ENCODE measurements around the gene CNTN1.

DNA sequence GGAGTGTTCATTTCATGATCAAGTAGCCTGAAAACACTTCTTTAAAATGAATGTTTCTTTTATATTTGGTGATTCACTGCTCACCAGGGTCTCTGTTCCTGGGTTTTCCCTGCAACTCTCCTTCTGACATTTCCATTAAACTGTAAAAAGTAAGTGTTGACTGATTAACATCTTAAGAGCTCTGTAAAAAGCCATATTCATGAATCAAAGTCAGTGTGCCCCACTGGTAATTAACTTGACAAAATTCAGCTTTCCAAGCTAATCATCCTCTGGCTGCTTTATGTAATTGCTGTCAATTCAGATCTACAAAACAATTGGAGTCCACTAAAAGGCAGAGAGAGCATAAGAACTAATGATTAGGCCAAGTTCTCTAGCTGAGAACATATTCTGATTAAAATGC is 41.6 kb downstream of the CNTN1 start:
- TF ChIP-seq, protein P1, sequence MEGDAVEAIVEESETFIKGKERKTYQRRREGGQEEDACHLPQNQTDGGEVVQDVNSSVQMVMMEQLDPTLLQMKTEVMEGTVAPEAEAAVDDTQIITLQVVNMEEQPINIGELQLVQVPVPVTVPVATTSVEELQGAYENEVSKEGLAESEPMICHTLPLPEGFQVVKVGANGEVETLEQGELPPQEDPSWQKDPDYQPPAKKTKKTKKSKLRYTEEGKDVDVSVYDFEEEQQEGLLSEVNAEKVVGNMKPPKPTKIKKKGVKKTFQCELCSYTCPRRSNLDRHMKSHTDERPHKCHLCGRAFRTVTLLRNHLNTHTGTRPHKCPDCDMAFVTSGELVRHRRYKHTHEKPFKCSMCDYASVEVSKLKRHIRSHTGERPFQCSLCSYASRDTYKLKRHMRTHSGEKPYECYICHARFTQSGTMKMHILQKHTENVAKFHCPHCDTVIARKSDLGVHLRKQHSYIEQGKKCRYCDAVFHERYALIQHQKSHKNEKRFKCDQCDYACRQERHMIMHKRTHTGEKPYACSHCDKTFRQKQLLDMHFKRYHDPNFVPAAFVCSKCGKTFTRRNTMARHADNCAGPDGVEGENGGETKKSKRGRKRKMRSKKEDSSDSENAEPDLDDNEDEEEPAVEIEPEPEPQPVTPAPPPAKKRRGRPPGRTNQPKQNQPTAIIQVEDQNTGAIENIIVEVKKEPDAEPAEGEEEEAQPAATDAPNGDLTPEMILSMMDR (IDR thresholded peaks at IDR 0.05), result no peak
- TF ChIP-seq POLR2A (IDR thresholded peaks at IDR 0.05), result no peak
